HCT116 (cell line): Measurements from ENCODE around the gene CALCB. TPM values are rescaled to one million over a fixed set of nuclear protein-coding genes. Genes with fewer than 3 reads are reported as not detected.

Source experiments
- ATAC-seq: fragments of 200-7000 bp; cut with Tn5 transposase; 2 replicates; pipeline ENCODE4 v1.9.1; 2020; ENCODE audit warnings: mild to moderate bottlenecking, moderate library complexity
- BruUV-seq: library from RNA; stranded (reverse); fragments of 400-500 nt; replicated peaks from 2 replicates; lab custom pipeline; 2021; lab: Mats Ljungman, UMichigan
- CTCF ChIA-PET: fragments of 300-600 bp; sonication (Branson Sonifier 250); formaldehyde crosslinking; loops from one replicate; lab custom pipeline; 2021; ENCODE audit warnings: antibody characterized with exemption; lab: Charles Lee
- POLR2A ChIA-PET: fragments of 300-600, 350-600 bp; sonication (Branson Sonifier 250); formaldehyde crosslinking; loops from one replicate; lab custom pipeline; 2021; ENCODE audit warnings: antibody characterized with exemption; lab: Charles Lee
- RAD21 ChIA-PET, 2 experiments: fragments of 300-600 bp; sonication (Branson Sonifier 250); formaldehyde crosslinking; loops; one replicate each; lab custom pipeline; 2023; ENCODE audit warnings: low total read pairs in 2 of 2; ENCODE audit not compliant: uncharacterized antibody in 2 of 2, unreplicated experiment in 2 of 2, low non-redundant PET in 1 of 2; lab: Charles Lee
- DNase-seq: peaks from one replicate; pipeline ENCODE4 v3.0.0-alpha.2; 2010; ENCODE audit warnings: low read depth, low spot score
- H2AFZ ChIP-seq: fragments of 200-600 bp; shearing (Covaris generic), sonication (generic); 2 replicates; pipeline ENCODE4 v1.6.1; 2017; ENCODE audit warnings: low read depth, mixed run types, mixed read lengths, antibody characterized with exemption, low read length; ENCODE audit not compliant: poor library complexity, severe bottlenecking
- H3K27ac ChIP-seq: 2 replicates; pipeline ENCODE4 v1.5.1; 2012; ENCODE audit warnings: low read depth, low read length
- H3K27me3 ChIP-seq: fragments of 200-600 bp; sonication (generic); 2 replicates; pipeline ENCODE4 v1.6.1; 2016; ENCODE audit warnings: mixed run types, low read length, mixed read lengths; ENCODE audit not compliant: insufficient read depth
- H3K36me3 ChIP-seq, 2 experiments: fragments of 200-500 bp in 1 of 2; fragments of 200-600 bp in 1 of 2; sonication (Bioruptor generic) in 1 of 2; sonication (generic) in 1 of 2; 2 replicates each; pipeline versions ENCODE4 v1.5.1 to v1.6.1; 2014 to 2016; ENCODE audit warnings: low read length in 2 of 2, inconsistent platforms in 1 of 2, mixed read lengths in 1 of 2, mixed run types in 1 of 2; ENCODE audit not compliant: insufficient read depth in 2 of 2, control insufficient read depth in 1 of 2
- H3K4me1 ChIP-seq, 2 experiments: fragments of 200-600 bp in 1 of 2; sonication (generic) in 1 of 2; 2 replicates each; pipeline versions ENCODE4 v1.5.1 to v1.6.1; 2012 to 2017; ENCODE audit warnings: low read length in 2 of 2, inconsistent platforms in 1 of 2, mild to moderate bottlenecking in 1 of 2, mixed read lengths in 1 of 2, mixed run types in 1 of 2, moderate library complexity in 1 of 2; ENCODE audit not compliant: insufficient read depth in 2 of 2, control insufficient read depth in 1 of 2
- H3K4me2 ChIP-seq: fragments of 200-600 bp; sonication (generic); 2 replicates; pipeline ENCODE4 v1.6.1; 2017; ENCODE audit warnings: mixed run types, low read length, mixed read lengths
- H3K4me3 ChIP-seq, 2 experiments: fragments of 200-600 bp in 1 of 2; sonication (generic) in 1 of 2; replicated peaks in 1 of 2; 2 replicates each; pipeline ENCODE4 v1.5.1; 2011 to 2016; ENCODE audit warnings: low read length in 2 of 2, control low read depth in 1 of 2, low read depth in 1 of 2, mild to moderate bottlenecking in 1 of 2, mixed read lengths in 1 of 2, mixed run types in 1 of 2
- H3K79me2 ChIP-seq: fragments of 200-600 bp; sonication (generic); 2 replicates; pipeline ENCODE4 v1.6.1; 2017; ENCODE audit warnings: mild to moderate bottlenecking, mixed run types, low read length, moderate library complexity, mixed read lengths; ENCODE audit not compliant: insufficient read depth
- H3K9ac ChIP-seq: fragments of 200-600 bp; sonication (generic); 2 replicates; pipeline ENCODE4 v1.6.1; 2016; ENCODE audit warnings: low read length, mixed read lengths
- H3K9me2 ChIP-seq: fragments of 200-600 bp; sonication (generic), shearing (Covaris generic); 2 replicates; pipeline ENCODE4 v1.6.1; 2017; ENCODE audit warnings: mixed run types, mild to moderate bottlenecking, moderate library complexity; ENCODE audit not compliant: insufficient read depth
- H3K9me3 ChIP-seq, 2 experiments: fragments of 200-500 bp in 1 of 2; fragments of 200-600 bp in 1 of 2; sonication (Bioruptor generic) in 1 of 2; sonication (generic) in 1 of 2; 2 replicates each; pipeline ENCODE4 v1.6.1; 2014 to 2017; ENCODE audit warnings: low read length in 2 of 2, mixed read lengths in 2 of 2, inconsistent platforms in 1 of 2, low read depth in 1 of 2, mild to moderate bottlenecking in 1 of 2, mixed run types in 1 of 2, moderate library complexity in 1 of 2; ENCODE audit not compliant: control insufficient read depth in 1 of 2, insufficient read depth in 1 of 2
- H4K20me1 ChIP-seq: fragments of 200-600 bp; sonication (generic), shearing (Covaris generic); 2 replicates; pipeline ENCODE4 v1.6.1; 2017; ENCODE audit warnings: mixed run types, mild to moderate bottlenecking, moderate library complexity; ENCODE audit not compliant: insufficient read depth
- ATF3 ChIP-seq: IDR thresholded peaks from 2 replicates; pipeline ENCODE4 v1.6.1; 2012
- CBX3 ChIP-seq: IDR thresholded peaks from 2 replicates; pipeline ENCODE4 v1.6.1; 2012; ENCODE audit warnings: low read depth
- CTCF ChIP-seq, 3 experiments: fragments of 200-600 bp in 1 of 3; sonication (generic) in 1 of 3; IDR thresholded peaks in 2 of 3; conservative IDR thresholded peaks in 1 of 3; 2 replicates each; pipeline ENCODE4 v1.5.1; 2012 to 2017; ENCODE audit warnings: low read depth in 2 of 3, low read length in 2 of 3, antibody characterized with exemption in 1 of 3, borderline replicate concordance in 1 of 3, control low read depth in 1 of 3, mild to moderate bottlenecking in 1 of 3, mixed read lengths in 1 of 3, mixed run types in 1 of 3, moderate library complexity in 1 of 3; ENCODE audit not compliant: insufficient read depth in 1 of 3
- EGR1 ChIP-seq: IDR thresholded peaks from 2 replicates; pipeline ENCODE4 v1.6.1; 2012; ENCODE audit warnings: low read depth
- ELF1 ChIP-seq: IDR thresholded peaks from 2 replicates; pipeline ENCODE4 v1.6.1; 2012; ENCODE audit warnings: low read depth, borderline replicate concordance
- EZH2phosphoT487 ChIP-seq: fragments of 200-600 bp; IDR thresholded peaks from 2 replicates; pipeline ENCODE4 v1.6.1; 2018; ENCODE audit warnings: antibody characterized with exemption, borderline replicate concordance
- FOSL1 ChIP-seq: IDR thresholded peaks from 2 replicates; pipeline ENCODE4 v1.6.1; 2012; ENCODE audit warnings: low read depth
- JUND ChIP-seq: IDR thresholded peaks from 2 replicates; pipeline ENCODE4 v1.6.1; 2012
- MAX ChIP-seq: IDR thresholded peaks from 2 replicates; pipeline ENCODE4 v1.6.1; 2012
- POLR2A ChIP-seq: IDR thresholded peaks from 2 replicates; pipeline ENCODE4 v1.7.0; 2011; ENCODE audit warnings: borderline replicate concordance; ENCODE audit not compliant: insufficient read depth, insufficient read length; ENCODE audit errors: extremely low read depth
- POLR2AphosphoS5 ChIP-seq: IDR thresholded peaks from 2 replicates; pipeline ENCODE4 v1.6.1; 2011; ENCODE audit warnings: mild to moderate bottlenecking, low read depth, low read length, moderate library complexity
- RAD21 ChIP-seq: IDR thresholded peaks from 2 replicates; pipeline ENCODE4 v1.6.1; 2012; ENCODE audit warnings: low read depth, mild to moderate bottlenecking
- SIN3A ChIP-seq: IDR thresholded peaks from 2 replicates; pipeline ENCODE4 v1.6.1; 2012; ENCODE audit warnings: low read depth
- SP1 ChIP-seq: IDR thresholded peaks from 2 replicates; pipeline ENCODE4 v1.6.1; 2012; ENCODE audit warnings: low read depth
- SRF ChIP-seq: IDR thresholded peaks from 2 replicates; pipeline ENCODE4 v1.6.1; 2012; ENCODE audit warnings: low read depth
- TCF7L2 ChIP-seq: IDR thresholded peaks from 2 replicates; pipeline ENCODE4 v1.7.0; 2011; ENCODE audit warnings: borderline replicate concordance, inconsistent platforms; ENCODE audit not compliant: insufficient read depth, insufficient read length; ENCODE audit errors: extremely low read depth
- YY1 ChIP-seq: IDR thresholded peaks from 2 replicates; pipeline ENCODE4 v1.6.1; 2011; ENCODE audit warnings: low read length, low read depth, moderate library complexity, mild to moderate bottlenecking; ENCODE audit not compliant: insufficient replicate concordance; ENCODE audit errors: extremely low read depth
- ZBTB33 ChIP-seq: IDR thresholded peaks from 2 replicates; pipeline ENCODE4 v1.6.1; 2011; ENCODE audit warnings: mild to moderate bottlenecking, low read length, moderate library complexity; ENCODE audit not compliant: insufficient replicate concordance; ENCODE audit errors: extremely low read depth
- ZFX ChIP-seq: fragments of 450-650 bp; IDR thresholded peaks from 2 replicates; pipeline ENCODE4 v1.6.1; 2017
- ZNF274 ChIP-seq: fragments of 200-500 bp; sonication (Bioruptor generic); IDR thresholded peaks from 2 replicates; pipeline ENCODE4 v1.6.1; 2014; ENCODE audit warnings: mild to moderate bottlenecking, low read depth, low read length, inconsistent platforms
- intact Hi-C: fragments of 100-400 bp; cut with micrococcal nuclease; formaldehyde crosslinking; loops from 2 replicates; pipeline ENCODE4 v1.10.0; 2022
- total RNA-seq: library from RNA; stranded (reverse); gene quantifications from one replicate; pipeline ENCODE4 v1.2.1, GENCODE V29; 2021; ENCODE audit not compliant: unreplicated experiment

Gene CALCB
- total RNA-seq, 1 experiment from 2014 or later = 0.22 TPM

GRCh38 chr11:15091625-15092024, 18.2 kb downstream of the CALCB start:
- Histone ChIP-seq H3K9me3 (no peaks in the 10 kb centered on the region), H3K36me3 (no peaks in the 10 kb centered on the region), H4K20me1 (no peaks in the 10 kb centered on the region), H3K4me1 (no peaks in the 10 kb centered on the region), H3K79me2 (no peaks in the 10 kb centered on the region), H3K4me2 (no peak overlapping the region), H3K4me3 (no peak overlapping the region), H3K9ac (no peak overlapping the region), H3K9me2 (no peaks in the 10 kb centered on the region), H2AFZ (no peak overlapping the region), H3K27me3 (no peaks in the 10 kb centered on the region), H3K27ac (no peak overlapping the region)
- POLR2A ChIA-PET = no interaction called here
- CTCF ChIA-PET = interaction anchor here (1.3 to 2.1 kb wide), 3 partner anchors 9 to 183 kb away, joined by 4 to 9 read pairs (median 7); no protein-coding TSS in a partner anchor
- TF ChIP-seq YY1 (no peak), JUND (no peak), ZFX (no peak), RAD21 (no peak), CTCF (IDR thresholded peaks at IDR 0.05 in 2 of 3, conservative IDR thresholded peaks at IDR 0.05 in 1 of 3; ENCODE audit: borderline replicate concordance in 1 of 3, insufficient read depth in 1 of 3, low read depth in 2 of 3, low read length in 2 of 3) (no peak), POLR2A (no peak), ZBTB33 (no peak), SIN3A (no peak), CBX3 (no peak), ATF3 (no peak), SRF (no peak), MAX (no peak), SP1 (no peak), ELF1 (no peak), TCF7L2 (no peak), EZH2phosphoT487 (no peak), EGR1 (no peak), POLR2AphosphoS5 (no peak), ZNF274 (no peak), FOSL1 (no peak)
- no peak for ATAC-seq
- no TSS peak for BruUV-seq
- intact Hi-C loops = no loop called here
- RAD21 ChIA-PET = interaction anchor here in 1 of 2 experiments (1.6 kb wide), 1 partner anchor 15 kb away, joined by 3 read pairs; no protein-coding TSS in a partner anchor
- no peak for DNase-seq
